ENCODE data around the gene SEC14L6.

The SEC14L6 gene

DNA sequence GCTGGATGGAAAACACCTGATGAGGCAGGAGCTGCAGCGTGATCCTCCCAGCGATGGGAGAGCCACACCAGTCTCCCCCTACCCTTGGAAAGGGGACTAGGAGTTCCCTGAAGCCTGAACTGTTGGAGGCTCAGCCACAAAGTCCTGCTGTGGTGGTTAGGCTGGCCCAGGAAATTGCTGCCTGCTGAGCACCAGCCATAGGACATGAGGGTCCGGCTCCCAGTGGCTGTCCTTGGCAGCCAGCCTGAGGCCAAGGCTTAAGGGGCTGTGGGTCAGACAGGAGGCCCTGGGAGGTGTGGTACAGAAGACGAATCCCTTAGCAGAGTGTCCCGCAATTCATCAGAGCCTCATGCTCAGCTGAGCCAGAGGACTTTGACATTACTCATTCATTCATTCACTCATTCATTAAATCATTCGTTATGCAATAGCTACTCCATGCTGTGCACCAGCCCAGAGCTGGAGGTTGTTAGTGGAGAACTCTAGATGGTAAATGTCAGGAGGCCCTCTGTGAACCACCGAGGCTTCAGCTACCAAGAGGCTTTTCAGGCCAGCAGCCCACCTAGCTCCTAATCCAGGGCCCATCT, 26.6 kb downstream of the SEC14L6 start:
- TF ChIP-seq, protein P1, sequence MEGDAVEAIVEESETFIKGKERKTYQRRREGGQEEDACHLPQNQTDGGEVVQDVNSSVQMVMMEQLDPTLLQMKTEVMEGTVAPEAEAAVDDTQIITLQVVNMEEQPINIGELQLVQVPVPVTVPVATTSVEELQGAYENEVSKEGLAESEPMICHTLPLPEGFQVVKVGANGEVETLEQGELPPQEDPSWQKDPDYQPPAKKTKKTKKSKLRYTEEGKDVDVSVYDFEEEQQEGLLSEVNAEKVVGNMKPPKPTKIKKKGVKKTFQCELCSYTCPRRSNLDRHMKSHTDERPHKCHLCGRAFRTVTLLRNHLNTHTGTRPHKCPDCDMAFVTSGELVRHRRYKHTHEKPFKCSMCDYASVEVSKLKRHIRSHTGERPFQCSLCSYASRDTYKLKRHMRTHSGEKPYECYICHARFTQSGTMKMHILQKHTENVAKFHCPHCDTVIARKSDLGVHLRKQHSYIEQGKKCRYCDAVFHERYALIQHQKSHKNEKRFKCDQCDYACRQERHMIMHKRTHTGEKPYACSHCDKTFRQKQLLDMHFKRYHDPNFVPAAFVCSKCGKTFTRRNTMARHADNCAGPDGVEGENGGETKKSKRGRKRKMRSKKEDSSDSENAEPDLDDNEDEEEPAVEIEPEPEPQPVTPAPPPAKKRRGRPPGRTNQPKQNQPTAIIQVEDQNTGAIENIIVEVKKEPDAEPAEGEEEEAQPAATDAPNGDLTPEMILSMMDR (conservative IDR thresholded peaks at IDR 0.05; ENCODE audit: low read length), result no peak
- no peak for TF ChIP-seq EZH2phosphoT487 (IDR thresholded peaks at IDR 0.05; ENCODE audit: borderline replicate concordance)
- Histone ChIP-seq H3K4me3 (ENCODE audit: low read length, poor library complexity, severe bottlenecking) (no peak overlapping the region), H4K20me1 (ENCODE audit: insufficient read depth, low read length, poor library complexity, severe bottlenecking) (no peaks in the 10 kb centered on the region), H3K4me2 (ENCODE audit: low read depth, low read length, poor library complexity, severe bottlenecking) (no peak overlapping the region), H3K36me3 (ENCODE audit: insufficient read depth, low read length) (no peaks in the 10 kb centered on the region), H3K9me2 (replicated peaks; ENCODE audit: low read depth, low read length) (no peaks in the 10 kb centered on the region), H3K27me3 (ENCODE audit: insufficient read depth, low read length, poor library complexity, severe bottlenecking) (no peaks in the 10 kb centered on the region), H3K4me1 (ENCODE audit: insufficient read depth, low read length, poor library complexity, severe bottlenecking) (no peaks in the 10 kb centered on the region), H2AFZ (ENCODE audit: low read length) (no peak overlapping the region), H3K79me2 (ENCODE audit: insufficient read depth, low read length) (no peaks in the 10 kb centered on the region), H3F3A (ENCODE audit: low read depth) (no peaks in the 10 kb centered on the region), H3K9me3 (ENCODE audit: insufficient read depth, low read depth, low read length) (no peaks in the 10 kb centered on the region), H3K9ac (ENCODE audit: low read depth, low read length, poor library complexity, severe bottlenecking) (no peak overlapping the region)

- TF ChIP-seq, protein P1 (conservative IDR thresholded peaks at IDR 0.05; ENCODE audit: low read length), result no peak
- TF ChIP-seq EZH2phosphoT487 (IDR thresholded peaks at IDR 0.05; ENCODE audit: borderline replicate concordance), result no peak
- Histone ChIP-seq H3K9ac (ENCODE audit: low read depth, low read length, poor library complexity, severe bottlenecking) (no peak overlapping the region), H3K79me2 (ENCODE audit: insufficient read depth, low read length) (no peaks in the 10 kb centered on the region), H4K20me1 (ENCODE audit: insufficient read depth, low read length, poor library complexity, severe bottlenecking) (no peaks in the 10 kb centered on the region), H3K4me2 (ENCODE audit: low read depth, low read length, poor library complexity, severe bottlenecking) (no peak overlapping the region), H2AFZ (ENCODE audit: low read length) (no peak overlapping the region), H3K36me3 (ENCODE audit: insufficient read depth, low read length) (no peaks in the 10 kb centered on the region), H3K4me1 (ENCODE audit: insufficient read depth, low read length, poor library complexity, severe bottlenecking) (no peaks in the 10 kb centered on the region), H3K9me2 (replicated peaks; ENCODE audit: low read depth, low read length) (no peaks in the 10 kb centered on the region), H3K27me3 (ENCODE audit: insufficient read depth, low read length, poor library complexity, severe bottlenecking) (no peaks in the 10 kb centered on the region), H3K9me3 (ENCODE audit: insufficient read depth, low read depth, low read length) (no peaks in the 10 kb centered on the region), H3K4me3 (ENCODE audit: low read length, poor library complexity, severe bottlenecking) (no peak overlapping the region), H3F3A (ENCODE audit: low read depth) (no peaks in the 10 kb centered on the region)
Observed at GRCh38 chr22:30516731-30517130, 29.8 kb downstream of the SEC14L6 start.

DNA sequence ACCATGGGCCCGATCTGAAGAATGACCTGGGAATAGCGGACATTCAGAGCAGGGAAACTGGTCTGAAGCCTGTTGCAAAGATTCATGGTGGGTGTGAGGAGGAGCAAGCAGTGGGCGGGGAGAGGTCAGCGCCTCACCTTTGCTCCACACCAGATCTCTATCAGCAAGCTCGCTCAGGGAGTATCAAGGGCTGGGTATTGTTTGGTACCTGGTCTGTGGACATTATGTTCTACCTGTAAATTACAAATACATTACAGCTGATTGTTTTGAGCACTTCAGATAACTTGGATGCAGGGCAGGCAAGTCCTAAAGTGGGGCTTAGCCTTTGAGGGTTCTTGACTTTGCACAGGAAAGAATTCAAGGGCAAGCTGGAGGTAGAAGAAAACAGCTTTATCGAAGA, 30.3 kb downstream of the SEC14L6 start:
- Histone ChIP-seq H3K36me3 (ENCODE audit: insufficient read depth, low read length) (no peaks in the 10 kb centered on the region), H3K4me3 (ENCODE audit: low read length, poor library complexity, severe bottlenecking) (no peak overlapping the region), H3K27me3 (ENCODE audit: insufficient read depth, low read length, poor library complexity, severe bottlenecking) (no peaks in the 10 kb centered on the region), H3K79me2 (ENCODE audit: insufficient read depth, low read length) (no peaks in the 10 kb centered on the region), H3K9me3 (ENCODE audit: insufficient read depth, low read depth, low read length) (no peaks in the 10 kb centered on the region), H3K9me2 (replicated peaks; ENCODE audit: low read depth, low read length) (no peaks in the 10 kb centered on the region), H4K20me1 (ENCODE audit: insufficient read depth, low read length, poor library complexity, severe bottlenecking) (no peaks in the 10 kb centered on the region), H3F3A (ENCODE audit: low read depth) (no peaks in the 10 kb centered on the region), H3K4me2 (ENCODE audit: low read depth, low read length, poor library complexity, severe bottlenecking) (no peak overlapping the region), H2AFZ (ENCODE audit: low read length) (no peak overlapping the region), H3K9ac (ENCODE audit: low read depth, low read length, poor library complexity, severe bottlenecking) (no peak overlapping the region), H3K4me1 (ENCODE audit: insufficient read depth, low read length, poor library complexity, severe bottlenecking) (no peaks in the 10 kb centered on the region)
- TF ChIP-seq, protein P1 (conservative IDR thresholded peaks at IDR 0.05; ENCODE audit: low read length), result no peak
- no peak for TF ChIP-seq EZH2phosphoT487 (IDR thresholded peaks at IDR 0.05; ENCODE audit: borderline replicate concordance)
